ENCODE measurements around the gene AOAH.

DNA sequence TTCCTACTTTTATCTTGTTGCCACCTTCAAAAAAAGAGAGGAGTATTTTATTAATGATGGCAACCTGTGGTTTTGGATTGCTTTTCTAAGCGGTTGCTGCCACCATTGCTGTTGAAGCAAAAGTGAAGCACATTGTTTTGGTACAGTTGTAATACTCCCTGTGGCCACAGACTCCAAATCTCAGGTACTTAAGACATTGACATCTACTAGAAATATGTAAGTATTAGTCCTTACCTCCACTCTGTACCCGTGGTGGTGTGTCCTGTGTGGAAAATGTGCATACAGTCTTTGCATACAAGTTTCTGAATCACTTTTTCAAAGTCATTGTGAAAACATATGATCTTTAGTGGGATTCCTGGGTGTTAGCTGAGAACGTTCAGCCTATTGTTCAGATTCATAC, 248.9 kb downstream of the AOAH start:
- TF ChIP-seq POLR2AphosphoS5 (IDR thresholded peaks at IDR 0.05) = no peak
- no peak for TF ChIP-seq CTCF (IDR thresholded peaks at IDR 0.05)
- no peak for TF ChIP-seq POLR2A (IDR thresholded peaks at IDR 0.05)

Data from sigmoid colon (tissue), 4 donors.